WERI-Rb-1 (cell line): ENCODE results near the gene NRSN2.
A peak's percentile ranks its signal among the peaks of the same experiment; 100 is the strongest.

Source experiments
- DNase-seq: peaks from one replicate; pipeline ENCODE4 v3.0.0-alpha.2; 2020
- H3K27ac ChIP-seq: fragments of 250-450 bp; sonication (Bioruptor Pico); 2 replicates; pipeline ENCODE4 v1.5.1; 2020; ENCODE audit warnings: mild to moderate bottlenecking, moderate library complexity
- H3K27me3 ChIP-seq: fragments of 250-450 bp; sonication (Bioruptor Pico); 2 replicates; pipeline ENCODE4 v1.5.1; 2021; ENCODE audit warnings: mild to moderate bottlenecking, low read depth, moderate library complexity; ENCODE audit not compliant: insufficient read depth, severe bottlenecking
- H3K36me3 ChIP-seq: fragments of 250-450 bp; sonication (Bioruptor Pico); 2 replicates; pipeline ENCODE4 v1.5.1; 2020; ENCODE audit warnings: mild to moderate bottlenecking, moderate library complexity
- H3K4me3 ChIP-seq: 2 replicates; pipeline ENCODE4 v1.5.1; 2011; ENCODE audit warnings: low read depth, mild to moderate bottlenecking, control low read depth, low read length
- H3K9me3 ChIP-seq: fragments of 250-450 bp; sonication (Bioruptor Pico); 2 replicates; pipeline ENCODE4 v1.5.1; 2021; ENCODE audit warnings: mild to moderate bottlenecking, moderate library complexity; ENCODE audit not compliant: severe bottlenecking
- TF ChIP-seq, protein P1 (sequence below): IDR thresholded peaks from 2 replicates; pipeline ENCODE4 v1.5.1; 2011; ENCODE audit warnings: low read depth, mild to moderate bottlenecking, control low read depth, inconsistent platforms, low read length

Gene NRSN2

DNA sequence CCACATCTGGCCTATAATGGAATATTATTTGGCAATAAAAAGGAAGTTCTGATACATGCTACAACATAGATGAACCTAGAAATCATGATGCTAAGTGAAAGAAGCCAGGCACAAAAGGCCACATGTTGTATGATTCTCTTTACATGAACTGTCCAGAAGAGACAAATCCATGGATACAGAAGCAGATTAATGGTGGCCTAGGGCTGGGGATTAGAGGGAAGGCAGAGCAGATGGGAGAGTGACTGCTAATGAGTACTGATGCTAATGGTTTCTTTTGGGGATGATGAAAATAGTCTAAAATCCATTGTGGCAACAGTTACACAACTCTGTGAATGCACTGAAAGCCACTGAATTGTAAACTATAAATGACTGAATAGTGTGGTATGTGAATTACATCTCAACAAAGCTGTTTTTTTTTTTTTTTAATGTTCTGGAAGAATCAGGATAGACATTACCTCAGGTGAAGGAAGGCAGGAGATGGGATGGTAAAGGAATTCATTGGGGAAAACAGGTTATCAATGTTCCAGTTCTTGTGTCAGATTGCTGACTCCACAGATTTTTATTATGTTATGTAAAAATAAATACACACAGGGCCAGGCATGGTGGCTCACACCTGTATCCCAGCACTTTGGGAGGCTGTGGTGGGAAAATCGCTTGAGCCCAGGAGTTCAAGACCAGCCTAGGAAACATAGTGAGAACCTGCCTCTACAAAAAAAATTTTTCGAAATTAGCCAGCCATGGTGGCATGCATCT is 30.4 kb upstream of the NRSN2 start:
- TF ChIP-seq, protein P1, sequence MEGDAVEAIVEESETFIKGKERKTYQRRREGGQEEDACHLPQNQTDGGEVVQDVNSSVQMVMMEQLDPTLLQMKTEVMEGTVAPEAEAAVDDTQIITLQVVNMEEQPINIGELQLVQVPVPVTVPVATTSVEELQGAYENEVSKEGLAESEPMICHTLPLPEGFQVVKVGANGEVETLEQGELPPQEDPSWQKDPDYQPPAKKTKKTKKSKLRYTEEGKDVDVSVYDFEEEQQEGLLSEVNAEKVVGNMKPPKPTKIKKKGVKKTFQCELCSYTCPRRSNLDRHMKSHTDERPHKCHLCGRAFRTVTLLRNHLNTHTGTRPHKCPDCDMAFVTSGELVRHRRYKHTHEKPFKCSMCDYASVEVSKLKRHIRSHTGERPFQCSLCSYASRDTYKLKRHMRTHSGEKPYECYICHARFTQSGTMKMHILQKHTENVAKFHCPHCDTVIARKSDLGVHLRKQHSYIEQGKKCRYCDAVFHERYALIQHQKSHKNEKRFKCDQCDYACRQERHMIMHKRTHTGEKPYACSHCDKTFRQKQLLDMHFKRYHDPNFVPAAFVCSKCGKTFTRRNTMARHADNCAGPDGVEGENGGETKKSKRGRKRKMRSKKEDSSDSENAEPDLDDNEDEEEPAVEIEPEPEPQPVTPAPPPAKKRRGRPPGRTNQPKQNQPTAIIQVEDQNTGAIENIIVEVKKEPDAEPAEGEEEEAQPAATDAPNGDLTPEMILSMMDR = no peak
- Histone ChIP-seq H3K4me3 (no peak overlapping the region), H3K9me3 (no peaks in the 10 kb centered on the region), H3K36me3 (no peaks in the 10 kb centered on the region), H3K27me3 (no peaks in the 10 kb centered on the region), H3K27ac (peak overlapping the region; percentile 61)
- peak; percentile 73 for DNase-seq

DNA sequence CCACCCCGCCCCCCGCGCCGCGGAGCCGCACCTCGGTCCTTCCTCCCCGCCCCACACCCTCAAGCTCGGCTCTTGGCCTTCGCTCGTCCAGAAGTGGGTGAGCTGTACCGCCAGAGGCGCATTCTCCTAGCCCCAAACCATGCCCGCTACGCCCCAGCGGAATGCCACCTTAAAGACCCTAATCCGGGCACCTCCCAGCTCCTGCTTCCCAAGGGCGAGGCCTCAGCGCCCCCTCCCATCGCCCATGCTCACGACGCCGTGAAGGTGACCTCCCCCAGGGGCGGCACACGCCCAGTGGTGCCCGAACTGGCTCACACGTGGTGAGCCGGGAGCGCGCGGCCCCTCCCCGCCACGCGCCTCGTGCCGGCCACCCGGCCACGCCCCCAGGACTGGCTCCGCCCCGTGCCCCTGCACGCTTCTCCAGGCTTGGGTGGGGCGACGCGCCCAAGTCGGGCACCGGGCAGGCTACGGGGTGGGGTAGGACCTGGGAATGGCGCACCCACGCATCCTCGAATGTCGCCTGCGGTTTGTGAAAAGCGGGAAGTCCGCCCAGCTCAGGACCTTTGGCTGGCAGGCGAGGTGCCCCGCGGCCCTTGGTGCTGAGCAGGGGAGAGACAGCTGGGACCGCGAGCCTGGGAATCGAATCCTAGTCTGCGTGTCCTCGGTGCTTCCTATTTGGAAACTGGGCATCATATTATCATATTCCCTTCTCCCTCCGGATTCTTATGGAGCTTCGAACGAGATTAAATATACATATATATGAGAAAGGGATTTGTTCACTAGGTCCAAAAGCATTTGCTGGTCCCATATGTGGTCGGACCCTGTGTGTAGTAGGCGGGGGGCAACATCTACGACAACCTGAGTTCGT is 22.5 kb upstream of the NRSN2 start:
- H3K27me3 ChIP-seq = no peaks in the 10 kb centered on the region
- peak overlapping the region; percentile 82 for H3K27ac ChIP-seq
- peak overlapping the region; percentile 93 for H3K4me3 ChIP-seq
- TF ChIP-seq, protein P1 = peak; percentile 45
- no peaks in the 10 kb centered on the region for H3K9me3 ChIP-seq
- H3K36me3 ChIP-seq = peaks cover 24% of the 10 kb centered on the region
- DNase-seq = peak; percentile 95

DNA sequence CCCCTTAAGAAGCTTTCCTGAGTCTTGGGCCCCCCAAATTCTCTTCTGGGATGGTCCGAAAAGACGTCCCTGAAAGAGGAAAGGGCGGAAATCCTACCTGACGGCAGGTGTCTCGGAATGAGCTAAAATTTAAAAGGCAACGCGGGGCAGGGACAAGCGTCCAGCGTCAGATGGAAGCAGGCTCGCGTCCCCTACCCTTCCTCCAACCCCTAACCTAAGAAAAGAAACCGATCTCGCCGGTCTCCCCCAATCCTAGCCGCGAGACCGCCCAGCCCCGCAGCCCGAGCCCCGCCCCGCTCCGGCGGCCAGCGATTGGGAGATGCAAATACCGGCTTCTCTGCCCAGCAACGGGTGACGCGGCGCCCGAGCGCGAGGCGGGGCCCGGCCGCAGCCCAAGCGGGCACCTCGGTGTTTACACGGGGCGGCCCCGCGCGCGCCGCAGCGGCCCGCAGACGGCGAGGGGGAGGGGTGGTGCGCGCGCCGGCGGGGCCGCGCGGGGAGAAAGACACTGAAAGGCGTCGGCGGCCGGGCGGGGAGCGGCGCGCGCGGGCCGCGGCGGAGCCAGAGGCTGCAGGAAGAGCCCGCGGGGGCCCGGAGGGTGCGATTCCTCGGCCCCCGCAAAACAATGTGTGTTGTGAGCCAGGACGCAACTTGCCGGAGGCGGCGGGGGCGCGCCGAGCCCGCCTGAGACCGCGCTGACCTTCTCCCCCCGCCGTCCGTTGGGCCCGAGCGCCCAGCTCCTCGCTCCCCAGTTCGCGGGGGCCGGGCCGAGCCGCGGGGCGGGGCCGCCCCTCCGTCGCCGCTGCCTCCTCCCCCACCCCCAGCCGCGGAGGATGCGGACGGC is 21.6 kb upstream of the NRSN2 start, which contains the start of gene SOX12:
SOX12 (plus strand) TSS at position 508 of the 844 bp plus-strand sequence. CDS start 373 bp downstream, outside the sequence.
- H3K4me3 ChIP-seq = peak within 1 kb of the TSS; percentile 93
- no peaks in the 10 kb centered on the region for H3K27me3 ChIP-seq
- peak within 1 kb of the TSS; percentile 98 for H3K27ac ChIP-seq
- no peaks in the 10 kb centered on the region for H3K9me3 ChIP-seq
- H3K36me3 ChIP-seq = peaks cover 30% of the 10 kb centered on the region
- TF ChIP-seq, protein P1 = no peak
- peak; percentile 97 for DNase-seq

DNA sequence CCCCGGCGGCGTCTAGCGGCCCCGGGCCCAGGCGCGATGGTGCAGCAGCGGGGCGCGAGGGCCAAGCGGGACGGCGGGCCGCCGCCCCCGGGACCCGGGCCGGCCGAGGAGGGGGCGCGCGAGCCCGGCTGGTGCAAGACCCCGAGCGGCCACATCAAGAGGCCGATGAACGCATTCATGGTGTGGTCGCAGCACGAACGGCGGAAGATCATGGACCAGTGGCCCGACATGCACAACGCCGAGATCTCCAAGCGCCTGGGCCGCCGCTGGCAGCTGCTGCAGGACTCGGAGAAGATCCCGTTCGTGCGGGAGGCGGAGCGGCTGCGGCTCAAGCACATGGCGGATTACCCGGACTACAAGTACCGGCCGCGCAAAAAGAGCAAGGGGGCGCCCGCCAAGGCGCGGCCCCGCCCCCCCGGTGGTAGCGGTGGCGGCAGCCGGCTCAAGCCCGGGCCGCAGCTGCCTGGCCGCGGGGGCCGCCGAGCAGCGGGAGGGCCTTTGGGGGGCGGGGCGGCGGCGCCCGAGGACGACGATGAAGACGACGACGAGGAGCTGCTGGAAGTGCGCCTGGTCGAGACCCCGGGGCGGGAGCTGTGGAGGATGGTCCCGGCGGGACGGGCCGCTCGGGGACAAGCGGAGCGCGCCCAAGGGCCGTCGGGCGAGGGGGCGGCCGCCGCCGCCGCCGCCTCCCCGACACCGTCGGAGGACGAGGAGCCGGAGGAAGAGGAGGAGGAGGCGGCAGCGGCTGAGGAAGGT is 20.8 kb upstream of the NRSN2 start:
- H3K9me3 ChIP-seq = no peaks in the 10 kb centered on the region
- DNase-seq = peak; percentile 80
- peaks cover 30% of the 10 kb centered on the region for H3K36me3 ChIP-seq
- TF ChIP-seq, protein P1 = no peak
- H3K27ac ChIP-seq = peak overlapping the region; percentile 98
- peak overlapping the region; percentile 93 for H3K4me3 ChIP-seq
- H3K27me3 ChIP-seq = no peaks in the 10 kb centered on the region

DNA sequence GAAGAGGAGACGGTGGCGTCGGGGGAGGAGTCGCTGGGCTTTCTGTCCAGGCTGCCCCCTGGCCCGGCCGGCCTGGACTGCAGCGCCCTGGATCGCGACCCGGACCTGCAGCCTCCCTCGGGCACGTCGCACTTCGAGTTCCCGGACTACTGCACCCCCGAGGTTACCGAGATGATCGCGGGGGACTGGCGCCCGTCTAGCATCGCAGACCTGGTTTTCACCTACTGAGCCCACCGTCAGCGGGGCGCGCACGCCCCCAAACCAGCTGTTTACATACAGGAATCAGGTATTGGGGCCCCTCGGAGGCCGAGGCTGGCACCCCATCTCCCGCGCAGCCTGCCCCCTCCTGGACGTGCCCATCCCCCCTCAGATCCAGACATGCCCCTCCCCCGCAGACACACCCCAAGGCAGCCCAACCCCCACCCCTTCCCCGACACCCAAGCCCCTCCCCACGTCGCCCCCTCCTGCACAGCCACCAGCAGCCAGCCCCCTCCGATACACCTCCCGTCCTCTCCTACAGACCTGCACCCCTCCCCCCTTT is 20.2 kb upstream of the NRSN2 start:
- Histone ChIP-seq H3K27me3 (no peaks in the 10 kb centered on the region), H3K9me3 (no peaks in the 10 kb centered on the region), H3K27ac (peak overlapping the region; percentile 98), H3K36me3 (peaks cover 30% of the 10 kb centered on the region), H3K4me3 (peak overlapping the region; percentile 93)
- TF ChIP-seq, protein P1 = no peak
- DNase-seq = peak; percentile 44
